HG03064 (cell line): ENCODE results near the gene DCAF17.
"Not testable (repeated sequence)": the region's sequence is repeated elsewhere in the genome, so short reads cannot be mapped to it uniquely, and the experiment has no call there.

ENCODE experiments used
- ATAC-seq: cut with Tn5 transposase; IDR thresholded peaks from one replicate; pipeline ENCODE4 v1.9.1; 2021; ENCODE audit warnings: low read depth; ENCODE audit not compliant: unreplicated experiment

The DCAF17 gene

GRCh38 chr2:171509945-171510731 is 76.1 kb downstream of the DCAF17 start:
- ATAC-seq, result peak; percentile 49

GRCh38 chr2:171512014-171512413 is 78.0 kb downstream of the DCAF17 start:
- ATAC-seq, result no peak

GRCh38 chr2:171512683-171513195 is 78.7 kb downstream of the DCAF17 start:
- no peak for ATAC-seq

- ATAC-seq, result no peak
These were observed 79.7 kb downstream of the DCAF17 start for GRCh38 chr2:171513719-171514160.

- ATAC-seq, result no peak
These were observed 81.0 kb downstream of the DCAF17 start for GRCh38 chr2:171514908-171515582.

- no peak for ATAC-seq
These were observed 81.8 kb downstream of the DCAF17 start for GRCh38 chr2:171515672-171516298.

GRCh38 chr2:171516793-171517192 is 82.8 kb downstream of the DCAF17 start:
- no peak for ATAC-seq

- ATAC-seq, result no peak
These were observed 86.4 kb downstream of the DCAF17 start for GRCh38 chr2:171520471-171520870.

GRCh38 chr2:171521361-171522051 is 87.5 kb downstream of the DCAF17 start:
- ATAC-seq, result no peak

GRCh38 chr2:171522052-171522787 is 88.2 kb downstream of the DCAF17 start, which contains the start of gene CYBRD1:
Gene CYBRD1 (plus strand): TSS chr2:171522474. CDS start chr2:171522546, 72 bp downstream.
- peak; percentile 54 for ATAC-seq

GRCh38 chr2:171522788-171523087 is 88.7 kb downstream of the DCAF17 start:
- ATAC-seq, result peak; percentile 13

- ATAC-seq, result peak; percentile 40
These were observed 89.3 kb downstream of the DCAF17 start for GRCh38 chr2:171523088-171524017.

- ATAC-seq, result no peak
These were observed 90.0 kb downstream of the DCAF17 start for GRCh38 chr2:171524018-171524401.

- no peak for ATAC-seq
These were observed 95.9 kb downstream of the DCAF17 start for GRCh38 chr2:171529914-171530313.

- no peak for ATAC-seq
These were observed 96.4 kb downstream of the DCAF17 start for GRCh38 chr2:171530378-171530777.

- not testable (repeated sequence) for ATAC-seq
These were observed 96.8 kb downstream of the DCAF17 start for GRCh38 chr2:171530859-171531258.

- no peak for ATAC-seq
These were observed 97.3 kb downstream of the DCAF17 start for GRCh38 chr2:171531291-171531690.

- no peak for ATAC-seq
These were observed 97.9 kb downstream of the DCAF17 start for GRCh38 chr2:171531836-171532450.

- no peak for ATAC-seq
These were observed 99.3 kb downstream of the DCAF17 start for GRCh38 chr2:171533331-171533730.
